GM23338 (cell line): Measurements from ENCODE around the gene HIVEP3. TPM values are rescaled to one million over a fixed set of nuclear protein-coding genes. Genes with fewer than 3 reads are reported as not detected.

Experiments
- ATAC-seq: fragments of 200-7000 bp; cut with Tn5 transposase; 3 replicates; pipeline ENCODE4 v1.9.1; 2020
- DNase-seq: peaks from one replicate; pipeline ENCODE4 v3.0.0-alpha.2; 2015; ENCODE audit warnings: low spot score
- H2AFZ ChIP-seq: fragments of 200-600 bp; sonication (generic); 2 replicates; pipeline ENCODE4 v1.8.0; 2016; ENCODE audit warnings: antibody characterized with exemption, mild to moderate bottlenecking, moderate library complexity
- H3F3A ChIP-seq: fragments of 200-600 bp; sonication (generic); replicated peaks from 2 replicates; pipeline ENCODE4 v1.8.0; 2017; ENCODE audit warnings: antibody characterized with exemption, mixed run types, low read depth
- H3K27ac ChIP-seq: fragments of 200-600 bp; sonication (generic); 2 replicates; pipeline ENCODE4 v1.6.1; 2016; ENCODE audit warnings: low read depth
- H3K27me3 ChIP-seq: fragments of 200-600 bp; sonication (generic); 2 replicates; pipeline ENCODE4 v1.8.0; 2016; ENCODE audit warnings: mild to moderate bottlenecking, mixed run types, moderate library complexity; ENCODE audit not compliant: insufficient read depth
- H3K36me3 ChIP-seq: fragments of 200-600 bp; sonication (generic); 2 replicates; pipeline ENCODE4 v1.8.0; 2016; ENCODE audit warnings: mild to moderate bottlenecking; ENCODE audit not compliant: insufficient read depth
- H3K4me1 ChIP-seq: fragments of 200-600 bp; sonication (generic); 2 replicates; pipeline ENCODE4 v1.8.0; 2016; ENCODE audit warnings: mild to moderate bottlenecking, moderate library complexity; ENCODE audit not compliant: insufficient read depth
- H3K4me2 ChIP-seq: fragments of 200-600 bp; sonication (generic); 2 replicates; pipeline ENCODE4 v1.7.1; 2017; ENCODE audit warnings: mixed run types
- H3K4me3 ChIP-seq: fragments of 200-600 bp; sonication (generic); 2 replicates; pipeline ENCODE4 v1.6.1; 2016; ENCODE audit warnings: mixed run types
- H3K79me2 ChIP-seq: fragments of 200-600 bp; sonication (generic); replicated peaks from 2 replicates; pipeline ENCODE4 v1.8.0; 2017; ENCODE audit warnings: mild to moderate bottlenecking; ENCODE audit not compliant: insufficient read depth
- H3K9me2 ChIP-seq: fragments of 200-600 bp; sonication (generic); 2 replicates; pipeline ENCODE4 v1.8.0; 2017; ENCODE audit not compliant: insufficient read depth
- H4K20me1 ChIP-seq: fragments of 200-600 bp; sonication (generic); replicated peaks from 2 replicates; pipeline ENCODE4 v1.8.0; 2017; ENCODE audit warnings: mild to moderate bottlenecking; ENCODE audit not compliant: insufficient read depth
- H3K27ac Mint-ChIP-seq: 2 replicates; pipeline ENCODE4 v1.8.0; 2020; ENCODE audit warnings: inconsistent platforms, mild to moderate bottlenecking, moderate library complexity, mixed read lengths
- H3K27me3 Mint-ChIP-seq: 3 replicates; pipeline ENCODE4 v1.8.0; 2022; ENCODE audit warnings: low read depth, mild to moderate bottlenecking, moderate library complexity, mixed read lengths, inconsistent platforms; ENCODE audit not compliant: insufficient read depth, poor library complexity
- H3K36me3 Mint-ChIP-seq: 3 replicates; pipeline ENCODE4 v1.8.0; 2021; ENCODE audit warnings: low read depth, mild to moderate bottlenecking, inconsistent platforms, moderate library complexity, mixed read lengths
- H3K4me1 Mint-ChIP-seq: 3 replicates; pipeline ENCODE4 v1.8.0; 2020; ENCODE audit warnings: mild to moderate bottlenecking, inconsistent platforms, mixed read lengths
- H3K4me3 Mint-ChIP-seq: 3 replicates; pipeline ENCODE4 v1.8.0; 2021; ENCODE audit warnings: moderate library complexity, mild to moderate bottlenecking, inconsistent platforms, mixed read lengths
- H3K9me3 Mint-ChIP-seq: 3 replicates; pipeline ENCODE4 v1.8.0; 2020; ENCODE audit warnings: moderate library complexity, mild to moderate bottlenecking, inconsistent platforms, mixed read lengths
- CREB1 ChIP-seq: fragments of 250-450 bp; sonication (Bioruptor Pico); IDR thresholded peaks from 2 replicates; pipeline ENCODE4 v1.5.0; 2020; ENCODE audit warnings: low read depth, mild to moderate bottlenecking, moderate library complexity
- EZH2phosphoT487 ChIP-seq: fragments of 200-600 bp; sonication (generic); IDR thresholded peaks from one replicate; pipeline ENCODE4 v1.8.1; 2018; ENCODE audit warnings: antibody characterized with exemption; ENCODE audit not compliant: unreplicated experiment
- JUNB ChIP-seq: IDR thresholded peaks from one replicate; pipeline ENCODE4 v1.6.1; 2016; ENCODE audit warnings: antibody characterized with exemption; ENCODE audit not compliant: unreplicated experiment
- STAT1 ChIP-seq: IDR thresholded peaks from one replicate; pipeline ENCODE4 v1.6.1; 2016; ENCODE audit warnings: antibody characterized with exemption; ENCODE audit not compliant: unreplicated experiment
- ZNF114 ChIP-seq: fragments of 250-450 bp; sonication (Bioruptor Pico); IDR thresholded peaks from 2 replicates; pipeline ENCODE4 v1.5.0; 2020; ENCODE audit warnings: mild to moderate bottlenecking, moderate library complexity
- ZNF331 ChIP-seq: fragments of 250-450 bp; sonication (Bioruptor Pico); IDR thresholded peaks from 2 replicates; pipeline ENCODE4 v1.5.0; 2020; ENCODE audit warnings: low read depth, mild to moderate bottlenecking, moderate library complexity
- polyA plus RNA-seq: library from polyadenylated mRNA; unstranded; fragments of >200 nt; fragmentation: Nextera tagmentation; extraction: Ambion mirVana; gene quantifications from 2 replicates; pipeline ENCODE4 v1.2.1, GENCODE V29; 2016
- total RNA-seq: library from RNA; depleted of rRNA; stranded (reverse); fragments of >200 nt; shearing (Covaris generic); gene quantifications from 2 replicates; pipeline ENCODE4 v1.2.3, GENCODE V29; 2014
- TF ChIP-seq, protein P1 (sequence below): fragments of 250-450 bp; sonication (Bioruptor Pico); IDR thresholded peaks from 2 replicates; pipeline ENCODE4 v1.5.0; 2020; ENCODE audit warnings: mild to moderate bottlenecking, moderate library complexity
- TF ChIP-seq, protein P2 (sequence below), 2 experiments: fragments of 200-600 bp in 1 of 2; sonication (generic) in 1 of 2; conservative IDR thresholded peaks; 2 replicates each; pipeline versions ENCODE4 v1.5.1 to v1.6.1; 2016 to 2017; ENCODE audit warnings: antibody characterized with exemption in 2 of 2, low read depth in 2 of 2, mild to moderate bottlenecking in 2 of 2, moderate library complexity in 1 of 2
- TF ChIP-seq, protein P3 (sequence below): IDR thresholded peaks from one replicate; pipeline ENCODE4 v1.6.1; 2018; ENCODE audit warnings: antibody characterized with exemption; ENCODE audit not compliant: unreplicated experiment

Gene HIVEP3
- total and polyA plus RNA-seq, 2 experiments from 2014 or later = 0.14 to 0.24 TPM

DNA sequence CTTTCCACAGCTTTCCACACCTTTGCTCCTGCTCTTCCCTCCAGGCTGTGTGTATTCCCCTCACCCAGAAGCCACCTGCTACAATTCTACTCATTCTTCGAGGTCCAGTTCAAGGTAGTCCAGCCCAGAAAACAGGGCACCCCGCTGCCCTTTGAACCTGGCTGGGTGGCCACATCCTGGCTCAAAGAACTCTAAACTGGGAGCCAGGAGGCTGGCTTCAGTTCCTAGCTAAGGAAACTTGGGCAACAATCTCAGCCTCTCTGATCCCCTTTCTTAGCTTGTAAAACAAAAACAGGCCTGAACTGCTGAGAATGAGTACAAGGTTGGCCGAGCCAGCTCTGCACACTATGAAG is 438.9 kb downstream of the HIVEP3 start (continued):
- no peak for TF ChIP-seq EZH2phosphoT487
- TF ChIP-seq, protein P1, sequence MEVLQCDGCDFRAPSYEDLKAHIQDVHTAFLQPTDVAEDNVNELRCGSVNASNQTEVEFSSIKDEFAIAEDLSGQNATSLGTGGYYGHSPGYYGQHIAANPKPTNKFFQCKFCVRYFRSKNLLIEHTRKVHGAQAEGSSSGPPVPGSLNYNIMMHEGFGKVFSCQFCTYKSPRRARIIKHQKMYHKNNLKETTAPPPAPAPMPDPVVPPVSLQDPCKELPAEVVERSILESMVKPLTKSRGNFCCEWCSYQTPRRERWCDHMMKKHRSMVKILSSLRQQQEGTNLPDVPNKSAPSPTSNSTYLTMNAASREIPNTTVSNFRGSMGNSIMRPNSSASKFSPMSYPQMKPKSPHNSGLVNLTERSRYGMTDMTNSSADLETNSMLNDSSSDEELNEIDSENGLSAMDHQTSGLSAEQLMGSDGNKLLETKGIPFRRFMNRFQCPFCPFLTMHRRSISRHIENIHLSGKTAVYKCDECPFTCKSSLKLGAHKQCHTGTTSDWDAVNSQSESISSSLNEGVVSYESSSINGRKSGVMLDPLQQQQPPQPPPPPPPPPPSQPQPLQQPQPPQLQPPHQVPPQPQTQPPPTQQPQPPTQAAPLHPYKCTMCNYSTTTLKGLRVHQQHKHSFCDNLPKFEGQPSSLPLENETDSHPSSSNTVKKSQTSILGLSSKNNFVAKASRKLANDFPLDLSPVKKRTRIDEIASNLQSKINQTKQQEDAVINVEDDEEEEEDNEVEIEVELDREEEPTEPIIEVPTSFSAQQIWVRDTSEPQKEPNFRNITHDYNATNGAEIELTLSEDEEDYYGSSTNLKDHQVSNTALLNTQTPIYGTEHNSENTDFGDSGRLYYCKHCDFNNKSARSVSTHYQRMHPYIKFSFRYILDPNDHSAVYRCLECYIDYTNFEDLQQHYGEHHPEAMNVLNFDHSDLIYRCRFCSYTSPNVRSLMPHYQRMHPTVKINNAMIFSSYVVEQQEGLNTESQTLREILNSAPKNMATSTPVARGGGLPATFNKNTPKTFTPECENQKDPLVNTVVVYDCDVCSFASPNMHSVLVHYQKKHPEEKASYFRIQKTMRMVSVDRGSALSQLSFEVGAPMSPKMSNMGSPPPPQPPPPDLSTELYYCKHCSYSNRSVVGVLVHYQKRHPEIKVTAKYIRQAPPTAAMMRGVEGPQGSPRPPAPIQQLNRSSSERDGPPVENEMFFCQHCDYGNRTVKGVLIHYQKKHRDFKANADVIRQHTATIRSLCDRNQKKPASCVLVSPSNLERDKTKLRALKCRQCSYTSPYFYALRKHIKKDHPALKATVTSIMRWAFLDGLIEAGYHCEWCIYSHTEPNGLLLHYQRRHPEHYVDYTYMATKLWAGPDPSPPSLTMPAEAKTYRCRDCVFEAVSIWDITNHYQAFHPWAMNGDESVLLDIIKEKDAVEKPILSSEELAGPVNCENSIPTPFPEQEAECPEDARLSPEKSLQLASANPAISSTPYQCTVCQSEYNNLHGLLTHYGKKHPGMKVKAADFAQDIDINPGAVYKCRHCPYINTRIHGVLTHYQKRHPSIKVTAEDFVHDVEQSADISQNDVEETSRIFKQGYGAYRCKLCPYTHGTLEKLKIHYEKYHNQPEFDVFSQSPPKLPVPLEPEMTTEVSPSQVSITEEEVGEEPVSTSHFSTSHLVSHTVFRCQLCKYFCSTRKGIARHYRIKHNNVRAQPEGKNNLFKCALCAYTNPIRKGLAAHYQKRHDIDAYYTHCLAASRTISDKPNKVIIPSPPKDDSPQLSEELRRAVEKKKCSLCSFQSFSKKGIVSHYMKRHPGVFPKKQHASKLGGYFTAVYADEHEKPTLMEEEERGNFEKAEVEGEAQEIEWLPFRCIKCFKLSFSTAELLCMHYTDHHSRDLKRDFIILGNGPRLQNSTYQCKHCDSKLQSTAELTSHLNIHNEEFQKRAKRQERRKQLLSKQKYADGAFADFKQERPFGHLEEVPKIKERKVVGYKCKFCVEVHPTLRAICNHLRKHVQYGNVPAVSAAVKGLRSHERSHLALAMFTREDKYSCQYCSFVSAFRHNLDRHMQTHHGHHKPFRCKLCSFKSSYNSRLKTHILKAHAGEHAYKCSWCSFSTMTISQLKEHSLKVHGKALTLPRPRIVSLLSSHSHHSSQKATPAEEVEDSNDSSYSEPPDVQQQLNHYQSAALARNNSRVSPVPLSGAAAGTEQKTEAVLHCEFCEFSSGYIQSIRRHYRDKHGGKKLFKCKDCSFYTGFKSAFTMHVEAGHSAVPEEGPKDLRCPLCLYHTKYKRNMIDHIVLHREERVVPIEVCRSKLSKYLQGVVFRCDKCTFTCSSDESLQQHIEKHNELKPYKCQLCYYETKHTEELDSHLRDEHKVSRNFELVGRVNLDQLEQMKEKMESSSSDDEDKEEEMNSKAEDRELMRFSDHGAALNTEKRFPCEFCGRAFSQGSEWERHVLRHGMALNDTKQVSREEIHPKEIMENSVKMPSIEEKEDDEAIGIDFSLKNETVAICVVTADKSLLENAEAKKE (CRISPR knock-in tag) = no peak
- TF ChIP-seq, protein P2, sequence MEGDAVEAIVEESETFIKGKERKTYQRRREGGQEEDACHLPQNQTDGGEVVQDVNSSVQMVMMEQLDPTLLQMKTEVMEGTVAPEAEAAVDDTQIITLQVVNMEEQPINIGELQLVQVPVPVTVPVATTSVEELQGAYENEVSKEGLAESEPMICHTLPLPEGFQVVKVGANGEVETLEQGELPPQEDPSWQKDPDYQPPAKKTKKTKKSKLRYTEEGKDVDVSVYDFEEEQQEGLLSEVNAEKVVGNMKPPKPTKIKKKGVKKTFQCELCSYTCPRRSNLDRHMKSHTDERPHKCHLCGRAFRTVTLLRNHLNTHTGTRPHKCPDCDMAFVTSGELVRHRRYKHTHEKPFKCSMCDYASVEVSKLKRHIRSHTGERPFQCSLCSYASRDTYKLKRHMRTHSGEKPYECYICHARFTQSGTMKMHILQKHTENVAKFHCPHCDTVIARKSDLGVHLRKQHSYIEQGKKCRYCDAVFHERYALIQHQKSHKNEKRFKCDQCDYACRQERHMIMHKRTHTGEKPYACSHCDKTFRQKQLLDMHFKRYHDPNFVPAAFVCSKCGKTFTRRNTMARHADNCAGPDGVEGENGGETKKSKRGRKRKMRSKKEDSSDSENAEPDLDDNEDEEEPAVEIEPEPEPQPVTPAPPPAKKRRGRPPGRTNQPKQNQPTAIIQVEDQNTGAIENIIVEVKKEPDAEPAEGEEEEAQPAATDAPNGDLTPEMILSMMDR (conservative IDR thresholded peaks at IDR 0.05; ENCODE audit: low read depth in 2 of 2) = no peak
- no peak for TF ChIP-seq ZNF331

DNA sequence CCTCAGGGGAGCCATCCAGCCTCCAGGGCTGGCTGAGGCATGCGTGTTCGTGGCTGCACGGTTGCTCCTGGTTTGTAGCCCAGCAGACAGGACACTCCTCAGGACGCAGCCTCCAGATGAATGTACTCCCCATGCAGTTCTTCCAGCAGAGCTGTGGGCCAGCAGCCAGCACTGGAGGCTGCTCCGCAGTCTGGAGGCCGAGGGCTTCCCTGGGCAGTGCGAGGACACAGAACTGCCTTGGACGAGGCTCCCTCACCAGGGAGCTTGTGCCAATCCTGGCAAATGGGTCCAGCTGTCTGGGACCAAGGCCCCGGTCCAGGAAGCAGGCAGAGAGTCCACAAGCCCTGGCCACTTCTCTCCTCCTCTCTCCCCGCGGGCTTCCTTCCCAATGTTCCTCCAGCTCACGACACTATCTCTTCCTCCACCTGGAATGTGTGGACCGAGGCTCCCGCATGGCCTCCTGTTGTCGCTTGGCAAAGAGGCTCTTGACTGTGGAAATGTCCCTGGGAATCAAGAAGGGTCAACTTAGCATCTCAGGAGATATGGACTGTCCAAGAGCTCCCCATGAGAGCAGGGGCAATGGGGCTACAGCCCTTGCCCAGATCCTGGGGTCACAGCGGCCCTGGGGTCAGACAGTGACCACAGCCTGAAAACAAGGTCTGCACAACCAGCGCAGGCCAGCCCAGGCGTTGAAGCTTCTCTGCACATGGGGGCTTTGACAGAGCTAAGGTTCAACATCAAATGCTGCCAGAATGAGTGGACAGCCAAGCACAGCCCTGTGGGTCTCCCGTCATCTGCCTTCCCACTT is 439.5 kb downstream of the HIVEP3 start:
- no peaks in the 10 kb centered on the region for H3K36me3 Mint-ChIP-seq
- H3K27me3 Mint-ChIP-seq = peaks cover 9% of the 10 kb centered on the region
- H3K4me3 Mint-ChIP-seq = no peak overlapping the region
- DNase-seq = no peak
- Histone ChIP-seq H3K36me3 (no peaks in the 10 kb centered on the region), H2AFZ (no peak overlapping the region), H3K4me2 (no peak overlapping the region), H3K27ac (no peak overlapping the region), H4K20me1 (no peaks in the 10 kb centered on the region), H3K4me3 (no peak overlapping the region), H3K27me3 (no peaks in the 10 kb centered on the region), H3K9me2 (no peaks in the 10 kb centered on the region), H3K4me1 (no peaks in the 10 kb centered on the region), H3K79me2 (no peaks in the 10 kb centered on the region), H3F3A (no peaks in the 10 kb centered on the region)
- H3K27ac Mint-ChIP-seq = no peak overlapping the region
- ATAC-seq = no peak
- no peaks in the 10 kb centered on the region for H3K9me3 Mint-ChIP-seq
- peaks cover 22% of the 10 kb centered on the region for H3K4me1 Mint-ChIP-seq
- TF ChIP-seq, protein P2 (conservative IDR thresholded peaks at IDR 0.05; ENCODE audit: low read depth in 2 of 2) = no peak
- TF ChIP-seq EZH2phosphoT487 (no peak), JUNB (no peak), STAT1 (no peak), ZNF331 (no peak), CREB1 (no peak), ZNF114 (CRISPR knock-in tag) (no peak)
- TF ChIP-seq, protein P3, sequence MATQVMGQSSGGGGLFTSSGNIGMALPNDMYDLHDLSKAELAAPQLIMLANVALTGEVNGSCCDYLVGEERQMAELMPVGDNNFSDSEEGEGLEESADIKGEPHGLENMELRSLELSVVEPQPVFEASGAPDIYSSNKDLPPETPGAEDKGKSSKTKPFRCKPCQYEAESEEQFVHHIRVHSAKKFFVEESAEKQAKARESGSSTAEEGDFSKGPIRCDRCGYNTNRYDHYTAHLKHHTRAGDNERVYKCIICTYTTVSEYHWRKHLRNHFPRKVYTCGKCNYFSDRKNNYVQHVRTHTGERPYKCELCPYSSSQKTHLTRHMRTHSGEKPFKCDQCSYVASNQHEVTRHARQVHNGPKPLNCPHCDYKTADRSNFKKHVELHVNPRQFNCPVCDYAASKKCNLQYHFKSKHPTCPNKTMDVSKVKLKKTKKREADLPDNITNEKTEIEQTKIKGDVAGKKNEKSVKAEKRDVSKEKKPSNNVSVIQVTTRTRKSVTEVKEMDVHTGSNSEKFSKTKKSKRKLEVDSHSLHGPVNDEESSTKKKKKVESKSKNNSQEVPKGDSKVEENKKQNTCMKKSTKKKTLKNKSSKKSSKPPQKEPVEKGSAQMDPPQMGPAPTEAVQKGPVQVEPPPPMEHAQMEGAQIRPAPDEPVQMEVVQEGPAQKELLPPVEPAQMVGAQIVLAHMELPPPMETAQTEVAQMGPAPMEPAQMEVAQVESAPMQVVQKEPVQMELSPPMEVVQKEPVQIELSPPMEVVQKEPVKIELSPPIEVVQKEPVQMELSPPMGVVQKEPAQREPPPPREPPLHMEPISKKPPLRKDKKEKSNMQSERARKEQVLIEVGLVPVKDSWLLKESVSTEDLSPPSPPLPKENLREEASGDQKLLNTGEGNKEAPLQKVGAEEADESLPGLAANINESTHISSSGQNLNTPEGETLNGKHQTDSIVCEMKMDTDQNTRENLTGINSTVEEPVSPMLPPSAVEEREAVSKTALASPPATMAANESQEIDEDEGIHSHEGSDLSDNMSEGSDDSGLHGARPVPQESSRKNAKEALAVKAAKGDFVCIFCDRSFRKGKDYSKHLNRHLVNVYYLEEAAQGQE = no peak
